GM19324 (cell line): ENCODE measurements around the gene TRHDE.

Experiments used
- ATAC-seq: cut with Tn5 transposase; IDR thresholded peaks from one replicate; pipeline ENCODE4 v1.9.1; 2021; ENCODE audit warnings: mild to moderate bottlenecking, moderate library complexity; ENCODE audit not compliant: unreplicated experiment, low FRiP score

The TRHDE gene

GRCh38 chr12:72272091-72272661 lies at the start of gene TRHDE:
Gene TRHDE (plus strand): TSS chr12:72272370. CDS start chr12:72272644, 274 bp downstream.
- ATAC-seq: no peak

- ATAC-seq: no peak
These were observed 45.7 kb upstream of the TRHDE start for GRCh38 chr12:72226510-72226909.

GRCh38 chr12:72228424-72228823 lies 43.7 kb upstream of the TRHDE start:
- no peak for ATAC-seq

- ATAC-seq: no peak
These were observed 41.6 kb upstream of the TRHDE start for GRCh38 chr12:72230589-72230988.

- ATAC-seq: no peak
These were observed 37.3 kb upstream of the TRHDE start for GRCh38 chr12:72234886-72235285.

GRCh38 chr12:72236071-72236705 lies 36.0 kb upstream of the TRHDE start:
- ATAC-seq: no peak

GRCh38 chr12:72241552-72241951 lies 30.6 kb upstream of the TRHDE start:
- ATAC-seq: no peak

- ATAC-seq: no peak
These were observed 29.2 kb upstream of the TRHDE start for GRCh38 chr12:72242946-72243345.

- no peak for ATAC-seq
These were observed 25.8 kb upstream of the TRHDE start for GRCh38 chr12:72246370-72246769.

GRCh38 chr12:72250346-72250745 lies 21.8 kb upstream of the TRHDE start:
- ATAC-seq: no peak

- ATAC-seq: no peak
These were observed 15.4 kb upstream of the TRHDE start for GRCh38 chr12:72256725-72257124.

- no peak for ATAC-seq
These were observed 10.3 kb upstream of the TRHDE start for GRCh38 chr12:72261885-72262284.

GRCh38 chr12:72264548-72265175 lies 7.5 kb upstream of the TRHDE start:
- no peak for ATAC-seq

GRCh38 chr12:72267974-72268373 lies 4.2 kb upstream of the TRHDE start:
- ATAC-seq: no peak

GRCh38 chr12:72268386-72268785 lies 3.8 kb upstream of the TRHDE start:
- no peak for ATAC-seq

- no peak for ATAC-seq
These were observed 2.7 kb upstream of the TRHDE start for GRCh38 chr12:72269491-72269890.

GRCh38 chr12:72270246-72270645 lies 1.9 kb upstream of the TRHDE start:
- no peak for ATAC-seq

GRCh38 chr12:72270961-72271360 lies 1.2 kb upstream of the TRHDE start:
- no peak for ATAC-seq

GRCh38 chr12:72271451-72272090 lies 599 bp upstream of the TRHDE start:
- ATAC-seq: no peak

GRCh38 chr12:72272731-72273498 lies 745 bp downstream of the TRHDE start:
- ATAC-seq: no peak

- no peak for ATAC-seq
These were observed 1.3 kb downstream of the TRHDE start for GRCh38 chr12:72273499-72273837.
